GM19328 (cell line): ENCODE results near the gene CD300H.
"Not testable (repeated sequence)": the region's sequence is repeated elsewhere in the genome, so short reads cannot be mapped to it uniquely, and the experiment has no call there.

Experiments used
- ATAC-seq: cut with Tn5 transposase; IDR thresholded peaks from one replicate; pipeline ENCODE4 v1.9.1; 2021; ENCODE audit warnings: mild to moderate bottlenecking, moderate library complexity; ENCODE audit not compliant: unreplicated experiment

CD300H gene

DNA sequence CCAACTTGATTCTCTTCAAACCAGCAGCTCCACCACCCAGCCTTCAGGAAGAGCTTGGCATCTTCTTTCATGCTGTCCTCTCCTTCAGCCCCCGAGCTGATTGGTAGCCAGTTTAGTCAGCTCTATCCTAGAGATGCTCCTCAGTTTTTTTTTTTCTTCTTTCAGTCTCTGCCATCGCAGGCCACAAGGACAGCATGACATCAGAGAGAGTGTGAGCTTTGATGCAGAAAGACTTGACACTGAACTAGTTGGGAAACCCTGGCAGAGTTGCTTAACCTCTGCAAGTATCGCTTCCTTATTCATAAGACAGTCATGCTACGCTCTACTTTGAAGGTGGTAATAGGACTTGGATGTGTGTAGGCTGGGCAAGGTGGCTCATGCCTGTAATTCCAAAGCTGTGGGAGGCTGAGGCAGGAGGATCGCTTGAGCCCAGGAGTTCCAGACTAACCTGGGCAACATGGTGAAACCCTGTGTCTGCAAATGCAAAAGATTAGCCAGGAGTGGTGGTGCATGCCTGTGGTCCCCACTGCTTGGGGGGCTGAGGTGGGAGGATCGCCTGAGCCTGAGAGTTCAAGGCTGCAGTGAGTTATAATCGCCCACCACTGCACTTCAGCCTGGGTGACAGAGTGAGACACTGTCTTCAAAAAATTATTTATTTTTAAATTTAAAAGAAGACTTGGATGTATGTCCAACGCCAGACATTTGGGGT is 38.7 kb downstream of the CD300H start:
- ATAC-seq: peak; percentile 69

DNA sequence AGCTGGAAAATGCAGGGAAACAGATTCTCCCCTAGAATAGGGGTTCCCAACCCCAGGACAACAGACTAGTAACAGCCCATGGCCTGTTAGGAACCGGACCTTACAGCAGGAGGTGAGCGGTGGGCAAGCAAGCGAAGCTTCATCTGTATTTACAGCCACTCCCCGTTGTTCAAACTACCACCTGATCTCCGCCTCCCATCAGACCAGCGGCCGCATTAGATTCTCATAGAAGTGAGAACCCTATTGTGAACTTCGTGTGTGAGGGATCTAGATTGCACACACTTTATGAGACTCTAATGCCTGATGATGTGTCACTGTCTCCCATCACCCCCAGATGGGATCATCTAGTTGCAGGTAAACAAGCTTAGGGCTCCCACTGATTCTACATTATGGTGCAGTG is 39.6 kb downstream of the CD300H start:
- ATAC-seq: no peak

DNA sequence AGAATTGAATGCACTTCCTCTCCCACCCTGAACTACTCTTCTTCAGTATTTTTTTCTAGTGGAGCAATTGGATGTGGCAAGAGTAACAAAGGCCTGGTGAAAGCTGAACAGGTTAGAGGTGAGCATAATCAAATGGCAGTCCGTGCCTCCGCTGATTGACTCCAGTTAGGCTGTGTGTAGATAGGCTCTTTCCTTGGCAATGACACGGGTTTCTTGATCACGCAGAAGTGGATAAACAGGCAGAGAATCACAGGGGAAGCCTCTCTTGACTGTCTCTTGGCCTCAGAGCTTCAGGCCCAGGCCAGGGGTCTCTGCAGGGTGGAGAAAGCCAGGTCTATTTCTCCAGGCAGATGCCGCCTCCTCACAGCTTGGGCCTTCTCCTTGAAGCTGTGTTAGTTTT is 40.2 kb downstream of the CD300H start:
- no peak for ATAC-seq

DNA sequence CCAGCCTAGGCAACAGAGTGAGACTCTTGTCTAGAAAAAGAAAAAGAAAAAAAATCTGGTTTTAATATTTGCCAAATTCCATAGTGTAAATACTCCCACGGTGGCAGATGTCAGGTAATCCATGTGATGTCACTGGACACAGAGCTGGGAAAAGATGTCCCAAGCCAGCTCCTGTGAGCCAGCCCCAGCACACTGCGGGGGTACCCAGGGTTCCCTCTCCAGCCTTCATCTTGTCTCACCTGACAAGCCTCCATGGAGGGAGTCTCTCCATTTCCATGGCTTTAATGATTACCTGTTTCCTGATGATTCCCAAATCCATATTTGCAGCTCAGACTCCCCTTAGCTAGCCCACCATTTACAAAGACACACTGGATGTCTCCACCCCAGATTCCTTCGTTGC is 40.6 kb downstream of the CD300H start:
- no peak for ATAC-seq

DNA sequence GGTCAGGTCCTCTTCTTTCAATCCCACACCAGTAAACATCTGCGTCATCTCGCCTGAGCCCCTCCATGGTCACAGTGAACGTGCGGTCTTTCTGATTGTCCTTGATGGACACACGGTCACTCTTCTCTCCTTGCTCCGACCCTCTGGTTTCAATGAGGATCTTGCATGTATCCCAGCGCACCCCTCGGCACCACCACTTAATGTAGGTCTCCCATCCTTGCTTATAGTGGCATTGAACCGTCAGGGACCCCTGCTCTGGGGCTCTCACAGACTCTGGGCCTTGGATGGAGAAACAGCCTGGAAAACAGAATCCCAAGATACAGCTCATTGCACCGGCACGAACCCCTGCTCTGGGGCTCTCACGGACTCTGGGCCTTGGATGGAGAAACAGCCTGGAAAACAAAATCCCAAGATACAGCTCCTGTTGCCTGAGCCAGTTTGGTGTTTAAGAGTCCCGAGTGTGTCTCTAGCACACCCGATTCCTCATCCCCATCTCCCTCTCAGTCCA is 41.5 kb downstream of the CD300H start:
- no peak for ATAC-seq

DNA sequence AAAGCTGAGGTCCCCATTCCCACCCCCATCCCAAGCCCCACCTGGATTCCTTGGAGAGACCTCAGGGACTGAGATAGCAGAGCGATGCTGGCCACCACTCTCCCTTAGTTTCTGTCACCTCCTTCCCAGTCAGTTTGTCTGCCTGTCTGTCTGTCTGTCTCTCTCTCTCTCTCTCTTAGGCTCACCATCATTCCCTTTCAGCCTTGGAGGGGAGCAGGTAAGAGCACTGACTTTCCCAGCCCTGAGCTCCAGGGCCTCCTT is 41.9 kb downstream of the CD300H start:
- no peak for ATAC-seq

DNA sequence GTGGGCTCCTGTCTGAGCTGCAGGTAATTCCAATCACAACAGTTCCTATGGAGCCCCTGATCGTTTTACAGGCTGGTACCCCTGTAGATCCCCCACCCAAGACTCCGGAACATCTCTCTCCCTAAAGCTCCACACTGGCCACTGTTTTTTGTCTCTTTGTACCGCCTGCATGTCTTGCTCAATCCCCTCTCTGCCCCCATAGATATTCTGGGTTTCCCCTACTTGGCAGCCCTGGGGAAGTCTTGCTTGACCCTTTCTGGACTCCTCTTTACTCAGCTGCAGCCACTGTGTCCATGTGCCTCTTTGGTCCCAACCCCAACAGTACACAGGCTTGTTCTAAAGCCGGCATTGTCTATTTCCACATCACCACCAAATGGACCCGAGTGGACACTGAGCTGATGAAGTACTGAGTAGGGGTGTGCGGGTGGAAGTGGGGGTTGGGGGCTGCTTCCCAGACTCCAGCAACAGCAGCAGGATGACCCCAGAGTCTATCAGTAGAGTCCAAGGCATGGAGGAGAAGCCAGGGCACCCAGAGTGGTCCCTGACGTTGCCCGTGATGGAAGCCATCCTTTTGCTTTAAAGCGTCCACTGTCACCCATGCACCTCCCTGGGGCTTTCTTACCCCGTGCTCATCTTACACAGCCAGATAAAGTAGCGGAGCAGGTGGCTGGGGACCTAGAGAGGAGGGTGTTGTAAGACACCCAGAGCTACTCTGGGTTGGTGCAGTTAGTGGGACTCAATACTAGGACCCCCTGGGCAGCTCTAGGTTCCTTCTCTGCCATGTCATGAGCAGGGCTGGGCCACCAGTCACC is 42.5 kb downstream of the CD300H start:
- ATAC-seq: no peak

DNA sequence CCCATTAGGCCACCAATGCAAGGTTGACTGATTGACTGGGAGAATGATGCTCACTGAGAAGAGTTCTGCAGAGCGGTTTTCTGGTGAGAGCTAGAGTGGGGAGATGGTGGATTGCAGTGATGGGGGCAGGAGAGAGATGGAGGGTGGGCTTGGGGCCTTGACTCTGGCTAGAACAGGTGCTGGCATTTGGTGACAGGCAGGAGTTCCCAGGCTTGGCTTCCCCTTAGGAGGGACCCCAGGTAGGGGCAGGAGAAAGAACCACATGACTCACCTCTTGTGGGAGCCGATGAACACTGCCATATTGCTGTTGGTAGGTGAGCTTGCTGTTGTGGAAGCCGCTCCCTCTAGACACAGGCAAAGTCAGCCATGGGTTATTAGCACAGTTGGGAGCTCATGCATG is 44.0 kb downstream of the CD300H start:
- no peak for ATAC-seq

DNA sequence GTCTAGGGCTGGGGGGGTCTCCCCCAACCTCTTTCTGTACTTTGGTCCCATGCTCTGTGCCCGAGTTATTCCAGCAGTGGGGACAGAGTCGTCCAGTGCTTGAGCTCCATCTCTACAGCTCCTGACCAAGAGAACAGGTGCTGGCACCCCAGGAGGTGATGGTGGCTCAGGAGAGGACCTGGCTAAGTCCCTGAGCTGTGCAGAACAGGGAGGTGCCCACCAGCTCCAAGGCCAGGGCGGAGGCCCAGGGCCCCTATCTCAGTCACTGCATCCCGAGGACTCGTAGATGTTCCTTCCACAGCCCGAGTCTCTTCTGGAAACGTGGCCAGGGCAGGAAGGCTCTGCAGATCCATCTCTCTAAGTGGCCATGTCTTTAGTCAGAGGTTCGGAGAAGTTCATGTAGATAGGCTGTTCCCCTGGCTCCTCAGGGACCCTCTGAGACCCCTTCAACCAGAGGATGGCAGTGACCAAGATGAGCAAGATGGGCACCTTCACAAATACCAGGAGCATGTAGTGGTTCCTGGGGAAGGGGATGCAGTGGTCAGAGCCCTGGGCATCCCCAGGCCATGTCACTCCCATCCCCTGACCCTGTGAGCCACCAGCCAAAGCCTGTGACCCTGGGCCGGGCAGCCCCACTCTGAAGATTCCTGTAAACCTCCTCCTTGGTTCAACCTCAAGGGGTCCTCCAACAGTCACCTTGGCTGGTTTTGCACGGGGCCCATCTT is 44.8 kb downstream of the CD300H start:
- no peak for ATAC-seq

DNA sequence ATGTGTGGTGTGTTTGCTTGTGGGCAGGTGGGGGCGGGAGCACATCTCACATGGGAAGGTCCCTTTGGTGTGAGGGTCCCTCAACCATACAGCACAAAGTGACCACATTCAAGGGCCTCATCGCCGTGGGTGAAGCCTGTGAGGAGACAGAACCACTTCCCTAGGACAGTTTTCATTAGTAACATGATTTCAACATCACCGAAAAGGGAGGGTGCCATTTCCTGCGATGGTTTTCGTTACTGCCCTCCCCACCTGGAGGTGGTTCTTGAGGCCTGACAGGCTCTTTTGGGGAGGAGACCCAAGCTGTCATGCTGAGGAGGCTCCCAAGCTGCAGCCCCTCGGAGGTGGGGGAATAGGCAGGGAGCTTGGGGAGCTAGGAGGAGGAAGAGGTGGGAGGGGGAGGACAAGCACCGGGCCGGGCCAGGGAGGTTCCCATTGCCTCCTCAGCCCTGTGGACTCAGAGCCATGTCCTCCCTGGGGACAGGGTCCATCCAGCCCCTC is 45.6 kb downstream of the CD300H start:
- ATAC-seq: no peak

DNA sequence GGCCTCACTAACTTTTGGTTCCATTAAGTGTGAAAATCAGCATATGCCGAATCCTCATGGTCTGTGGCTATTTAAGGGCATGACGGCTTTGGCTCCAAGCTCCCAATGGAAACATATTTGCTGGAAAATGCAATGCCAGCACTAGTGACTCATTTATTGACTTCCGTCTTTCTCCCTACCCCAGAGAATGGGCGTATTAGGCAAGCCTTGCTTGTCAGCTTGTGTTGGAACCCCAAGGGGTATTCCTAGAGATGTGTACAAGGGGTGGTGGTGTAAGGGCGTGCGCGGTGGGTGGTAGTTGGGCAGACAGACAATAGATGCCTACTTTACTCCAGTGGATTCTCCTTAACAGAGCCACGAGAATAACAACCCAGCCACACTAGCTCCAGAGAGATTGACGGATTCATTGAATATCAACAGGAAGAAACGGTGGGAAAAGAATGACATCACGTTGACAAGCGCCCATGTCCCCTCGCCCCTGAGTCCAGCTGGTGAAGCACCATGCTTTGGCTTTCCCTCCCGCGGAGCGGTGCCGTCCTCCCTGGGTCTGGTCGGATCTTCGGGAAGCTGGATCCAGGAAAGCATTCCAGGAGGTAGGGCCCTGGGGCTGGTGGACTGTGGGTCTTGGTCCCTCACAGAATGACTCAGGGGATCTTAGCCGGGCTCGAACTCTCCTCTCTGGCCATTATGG is 46.4 kb downstream of the CD300H start:
- ATAC-seq: no peak

DNA sequence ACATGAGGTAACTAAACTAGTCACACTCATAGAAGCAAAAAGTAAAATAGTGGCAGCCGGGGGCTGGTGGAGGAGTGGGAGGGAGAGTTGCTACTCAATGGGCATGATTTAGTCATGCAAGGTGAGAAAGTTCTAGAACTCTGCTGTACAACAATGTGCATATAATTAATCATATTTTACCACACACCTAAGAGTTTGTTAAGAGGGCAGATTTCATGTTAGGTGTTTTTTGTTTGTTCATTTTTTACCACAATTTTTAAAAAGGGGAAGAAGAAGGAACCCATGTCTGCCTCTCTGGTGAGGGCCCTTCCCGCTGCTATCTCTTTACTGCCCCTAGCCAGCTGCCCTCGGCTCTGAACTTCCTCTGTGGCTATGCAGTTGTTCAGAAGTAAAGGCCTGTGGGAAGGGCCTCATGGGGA is 47.3 kb downstream of the CD300H start:
- no peak for ATAC-seq

DNA sequence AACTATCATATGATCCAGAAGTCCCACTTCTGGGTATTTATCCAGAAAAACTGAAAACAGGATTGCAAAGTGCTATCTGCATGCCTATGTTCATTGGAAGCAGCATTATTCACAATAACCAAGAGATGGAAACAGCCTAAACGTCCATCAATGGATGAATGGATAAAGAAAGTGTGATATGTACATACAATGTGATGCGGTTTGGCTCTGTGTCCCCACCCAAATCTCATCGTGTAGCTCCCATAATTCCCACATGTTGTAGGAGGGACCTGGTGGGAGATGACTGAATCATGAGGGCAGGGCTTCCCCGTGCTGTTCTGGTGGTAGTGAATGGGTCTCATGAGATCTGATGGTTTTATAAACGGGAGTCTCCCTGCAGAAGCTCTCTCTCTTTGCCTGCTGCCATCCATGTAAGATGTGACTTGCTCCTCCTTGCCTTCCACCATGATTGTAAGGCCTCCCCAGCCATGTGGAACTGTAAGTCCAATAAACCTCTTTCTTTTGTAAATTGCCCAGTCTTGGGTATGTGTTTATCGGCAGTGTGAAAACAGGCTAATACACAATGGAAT is 48.8 kb downstream of the CD300H start:
- not testable (repeated sequence) for ATAC-seq

DNA sequence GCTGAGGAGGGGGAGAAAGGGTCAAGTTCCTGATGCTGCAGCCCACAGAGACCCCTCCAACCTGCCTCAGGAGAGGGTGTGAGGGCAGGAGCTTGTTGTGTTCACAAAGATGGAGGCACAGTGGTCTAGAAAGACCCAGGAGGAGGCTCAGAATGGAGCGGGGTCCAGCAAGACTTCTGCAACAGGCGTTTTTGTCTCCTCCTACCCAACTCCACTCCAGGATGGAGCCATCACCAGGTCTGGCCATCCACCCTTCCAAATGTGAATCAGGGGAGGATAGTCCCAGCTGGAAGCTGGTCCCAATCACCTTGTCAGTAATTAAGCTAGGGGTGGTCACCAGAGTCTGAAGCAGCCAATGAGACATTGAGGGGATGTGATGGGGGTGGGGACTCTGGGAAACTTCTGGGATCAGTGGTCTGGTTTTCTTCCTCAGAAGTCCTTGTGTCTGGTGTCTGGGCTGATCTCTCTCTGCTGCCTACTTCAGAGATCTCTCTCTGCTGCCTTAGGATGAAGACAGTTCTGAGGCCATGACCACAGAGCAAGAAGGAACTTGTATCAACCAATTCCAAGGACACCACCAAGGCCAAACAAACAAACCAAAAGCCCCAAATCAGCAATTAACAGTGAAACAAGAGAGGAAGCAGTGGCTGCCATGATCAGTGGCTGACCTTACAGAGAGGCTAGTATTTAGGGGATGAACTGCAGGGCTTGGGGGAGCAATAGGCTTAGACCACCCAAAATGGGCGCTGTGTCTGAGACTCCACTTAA is 50.6 kb downstream of the CD300H start:
- no peak for ATAC-seq

DNA sequence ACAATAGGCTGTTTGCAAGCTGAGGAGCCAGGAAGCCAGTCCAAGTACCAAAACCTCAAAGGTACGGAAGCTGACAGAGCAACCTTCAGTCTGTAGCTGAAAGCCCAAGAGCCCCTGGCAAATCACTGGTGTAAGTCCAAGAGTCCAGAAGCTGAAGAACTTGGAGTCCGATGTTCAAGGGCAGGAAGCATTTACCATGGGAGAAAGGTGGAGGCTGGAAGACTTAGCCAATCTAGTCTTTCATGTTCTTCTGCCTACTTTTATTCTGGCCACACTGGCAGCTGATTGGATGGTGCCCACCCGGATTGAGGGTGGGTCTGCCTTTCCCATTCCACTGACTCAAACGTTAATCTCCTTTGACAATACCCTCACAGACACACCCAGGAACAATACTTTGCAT is 51.4 kb downstream of the CD300H start:
- ATAC-seq: no peak

DNA sequence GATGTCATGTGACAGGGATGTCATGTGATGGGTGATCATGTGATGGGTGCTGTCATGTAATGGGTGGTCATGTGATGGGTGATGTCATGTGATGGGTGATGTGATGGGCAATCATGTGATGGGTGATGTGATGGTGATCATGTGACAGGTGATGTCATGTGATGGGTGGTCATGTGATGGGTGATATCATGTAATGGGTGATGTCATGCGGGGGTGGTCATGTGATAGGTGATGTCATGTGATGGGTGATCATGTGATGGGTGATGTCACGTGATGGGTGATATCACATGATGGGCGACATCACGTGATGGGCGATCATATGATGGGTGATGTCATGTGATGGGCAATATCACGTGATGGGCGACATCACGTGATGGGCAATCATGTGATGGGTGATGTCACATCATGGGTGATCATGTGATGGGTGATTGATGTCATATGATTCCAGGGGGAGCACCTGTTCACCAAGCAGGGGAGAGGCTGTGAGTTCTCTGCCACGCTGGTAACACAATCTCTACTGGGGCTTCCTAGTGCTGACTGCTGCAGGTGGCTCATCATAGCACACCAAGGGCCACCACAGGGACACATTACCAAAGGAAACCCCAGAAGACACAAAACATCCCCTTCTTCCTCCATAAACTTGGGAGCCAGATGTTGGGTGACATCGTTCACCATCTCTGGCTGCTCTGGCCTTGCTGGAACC is 52.5 kb downstream of the CD300H start:
- ATAC-seq: no peak

DNA sequence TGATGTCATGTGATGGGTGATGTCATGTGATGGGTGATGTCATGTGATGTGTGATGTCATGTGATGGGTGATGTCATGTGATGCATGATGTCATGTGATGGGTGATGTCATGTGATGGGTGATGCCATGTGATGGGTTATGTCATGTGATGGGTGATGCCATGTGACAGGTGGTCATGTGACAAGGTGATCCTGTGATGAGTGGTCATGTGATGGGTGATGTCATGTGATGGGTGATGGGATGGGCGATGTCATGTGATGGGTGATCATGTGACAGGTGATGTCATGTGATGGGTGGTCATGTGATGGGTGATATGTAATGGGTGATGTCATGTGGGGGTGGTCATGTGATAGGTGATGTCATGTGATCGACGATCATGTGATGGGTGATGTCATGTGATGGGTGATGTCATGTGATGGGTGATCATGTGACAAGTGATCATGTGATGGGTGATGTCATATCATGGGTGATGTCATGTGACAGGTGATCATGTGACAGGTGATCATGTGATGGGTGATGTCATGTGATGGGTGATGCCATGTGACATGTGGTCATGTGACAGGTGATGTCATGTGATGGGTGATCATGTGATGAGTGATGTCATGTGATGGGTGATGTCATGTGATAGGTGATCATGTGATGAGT is 53.2 kb downstream of the CD300H start:
- no peak for ATAC-seq

DNA sequence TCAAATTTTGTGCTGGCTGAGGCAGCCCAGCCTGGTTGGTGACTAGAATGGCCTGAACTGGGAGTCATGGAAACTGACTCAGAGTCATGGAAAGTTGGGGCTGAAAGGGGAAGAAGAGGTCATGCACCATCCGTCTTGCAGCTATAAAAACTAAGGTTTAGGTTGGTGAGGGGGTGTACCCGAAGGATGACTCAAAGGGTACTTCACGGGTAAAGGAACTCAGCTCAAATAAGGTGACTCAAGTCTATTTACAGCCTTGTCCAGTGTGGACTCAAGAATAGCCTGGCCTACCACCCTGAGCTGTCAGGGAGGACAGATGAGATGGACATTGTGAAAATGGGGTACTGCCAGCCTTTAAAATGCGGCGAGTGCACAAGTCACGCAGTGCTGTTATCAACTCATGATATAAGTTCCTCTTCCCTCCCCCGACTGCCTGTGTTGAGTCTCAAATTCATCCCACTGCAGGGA is 54.7 kb downstream of the CD300H start:
- peak; percentile 48 for ATAC-seq

DNA sequence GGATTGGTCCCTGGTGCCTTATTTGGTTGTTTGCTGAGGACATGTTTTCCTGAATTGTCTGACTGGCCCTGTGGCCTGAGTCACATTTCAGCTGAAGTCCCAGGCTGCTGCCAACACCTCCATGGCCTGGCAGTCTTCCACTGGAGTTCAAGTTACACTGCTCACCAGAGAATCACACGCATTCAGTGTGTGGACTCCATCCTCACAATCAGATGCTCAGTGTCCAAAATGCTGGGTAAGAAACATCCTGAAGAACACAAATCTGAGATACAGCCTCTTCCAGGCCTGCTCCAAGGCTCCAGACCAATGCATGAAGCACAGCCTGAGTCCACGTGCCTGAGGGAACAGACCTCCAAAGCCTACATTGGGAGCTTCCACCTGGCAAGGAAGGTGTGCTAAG is 55.3 kb downstream of the CD300H start:
- ATAC-seq: no peak
